NCI-H510A (cell line): ENCODE results near the gene DPH7.
"Not testable (repeated sequence)": the region's sequence is repeated elsewhere in the genome, so short reads cannot be mapped to it uniquely, and the experiment has no call there.

Source experiments
- DNase-seq: peaks from one replicate; lab custom pipeline; 2025; lab: John Stamatoyannopoulos, UW

DPH7 gene

DNA sequence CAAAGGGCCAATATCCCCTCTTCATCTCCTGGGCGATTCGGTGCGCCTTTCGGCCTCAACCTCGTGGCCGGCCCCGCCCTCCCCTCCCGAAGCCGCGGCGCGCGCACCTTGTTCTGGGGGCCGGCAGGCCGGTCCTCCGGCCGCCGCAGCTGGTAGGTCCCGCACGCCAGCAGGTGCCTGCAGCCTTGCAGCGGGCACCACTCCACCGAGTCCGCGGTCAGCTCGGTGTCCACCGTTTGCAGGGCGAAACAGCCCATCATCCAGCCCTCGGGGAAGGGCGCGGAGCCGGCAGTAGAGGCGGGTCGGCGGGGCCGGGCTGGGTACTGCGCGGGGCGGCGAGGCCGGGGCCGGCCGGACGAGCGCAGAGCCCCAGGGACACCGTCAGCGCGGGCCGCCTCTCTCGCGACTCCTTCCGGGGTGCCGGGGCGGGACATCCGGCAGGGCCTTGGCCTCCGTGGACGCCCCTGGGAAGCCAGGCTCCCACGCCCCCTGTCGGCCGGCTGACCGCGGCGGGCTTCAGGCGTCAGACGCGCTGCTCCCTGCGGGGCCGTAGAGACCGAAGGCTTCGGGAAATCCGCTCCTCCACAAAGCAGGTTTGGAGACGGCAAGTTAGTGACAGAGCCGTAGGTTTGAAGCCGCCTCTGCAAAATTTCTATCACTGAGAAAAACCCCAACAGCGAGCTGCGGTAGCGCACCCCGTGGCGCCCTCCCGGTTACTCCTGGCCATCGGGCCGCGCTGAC lies at the start of gene DPH7:
Gene DPH7 (minus strand): TSS at position 408 of the 741 bp plus-strand sequence. CDS start 148 bp downstream, at position 260.
- DNase-seq, result peak; percentile 92

DNA sequence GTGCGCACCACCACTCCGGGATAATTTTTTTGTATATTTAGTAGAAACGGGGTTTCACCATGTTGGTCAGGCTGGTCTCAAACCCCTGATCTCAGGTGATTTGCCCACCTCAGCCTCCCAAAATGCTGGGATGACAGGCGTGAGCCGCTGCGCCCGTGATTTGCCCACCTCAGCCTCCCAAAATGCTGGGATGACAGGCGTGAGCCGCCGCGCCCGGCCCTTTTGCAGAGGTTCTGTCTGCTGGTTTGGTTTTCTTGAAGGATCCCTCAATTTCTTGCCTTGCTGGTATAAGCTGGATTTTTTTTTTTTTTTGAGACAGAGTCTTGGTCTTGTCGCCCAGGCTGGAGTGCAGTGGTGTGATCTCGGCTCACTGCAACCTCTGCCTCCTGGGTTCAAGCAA lies 48.7 kb upstream of the DPH7 start:
- DNase-seq, result not testable (repeated sequence)

DNA sequence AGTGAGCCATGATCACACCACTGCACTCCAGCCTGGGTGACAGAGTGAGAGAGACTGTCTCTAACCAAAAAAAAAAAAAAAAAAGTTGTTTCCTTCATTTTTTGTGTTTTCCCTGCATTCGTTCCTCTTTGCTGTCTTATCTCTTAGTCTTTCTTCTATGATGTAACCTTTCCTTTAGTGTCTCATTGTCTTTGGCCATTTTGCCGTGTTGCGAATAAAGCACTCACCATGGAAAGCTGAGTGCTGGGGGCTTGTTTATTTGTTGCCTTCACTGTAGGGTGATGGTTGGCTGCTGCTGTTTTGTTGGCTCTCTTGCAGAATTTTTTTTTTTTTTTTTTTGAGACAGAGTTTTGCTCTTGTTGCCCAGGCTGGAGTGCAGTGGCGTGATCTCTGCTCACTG lies 47.7 kb upstream of the DPH7 start:
- no peak for DNase-seq

DNA sequence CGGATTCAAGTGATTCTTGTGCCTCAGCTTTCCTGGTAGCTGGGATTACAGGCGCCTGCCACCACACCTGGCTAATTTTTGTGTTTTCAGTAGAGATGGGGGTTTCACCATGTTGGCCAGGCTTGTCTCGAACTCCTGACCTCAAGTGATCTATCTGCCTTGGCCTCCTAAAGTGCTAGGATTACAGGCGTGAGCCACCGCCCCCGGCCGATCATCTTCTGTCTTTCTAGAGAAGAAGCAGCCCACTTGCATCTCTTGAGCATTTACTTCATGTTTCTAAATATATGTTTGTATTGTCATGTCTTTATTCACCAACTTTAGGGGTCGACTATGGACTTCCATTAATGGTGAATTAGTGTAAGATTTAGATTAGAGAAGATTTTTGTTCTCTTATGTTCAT lies 43.5 kb upstream of the DPH7 start:
- not testable (repeated sequence) for DNase-seq

DNA sequence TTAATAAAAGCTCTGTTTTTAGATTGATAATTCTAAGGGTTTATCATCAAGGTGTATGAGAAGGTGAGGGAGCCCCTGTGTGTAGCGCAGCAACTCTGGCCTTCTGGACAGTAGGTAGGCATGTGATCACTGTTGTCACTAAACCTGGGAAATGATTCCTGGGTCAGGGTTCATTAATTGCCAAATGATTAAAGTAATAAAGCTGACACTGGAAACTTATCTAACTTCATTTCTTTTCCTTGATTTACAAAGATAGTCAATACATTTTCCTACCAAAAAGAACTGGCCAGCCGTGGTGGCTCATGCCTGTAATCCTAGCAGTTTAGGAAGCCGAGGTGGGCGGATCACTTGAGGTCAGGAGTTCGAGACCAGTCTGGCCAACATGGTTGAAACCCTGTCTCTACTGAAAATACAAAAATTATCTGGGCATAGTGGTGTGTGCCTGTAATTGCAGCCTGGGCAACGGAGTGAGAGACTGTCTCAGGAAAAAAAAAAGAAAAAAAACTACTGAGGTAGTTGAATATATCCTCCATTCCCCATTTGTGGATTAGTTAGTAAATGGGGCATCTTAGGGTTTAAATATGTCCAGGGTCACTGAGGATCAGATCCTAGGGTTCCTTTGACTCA lies 42.5 kb upstream of the DPH7 start:
- DNase-seq, result no peak

DNA sequence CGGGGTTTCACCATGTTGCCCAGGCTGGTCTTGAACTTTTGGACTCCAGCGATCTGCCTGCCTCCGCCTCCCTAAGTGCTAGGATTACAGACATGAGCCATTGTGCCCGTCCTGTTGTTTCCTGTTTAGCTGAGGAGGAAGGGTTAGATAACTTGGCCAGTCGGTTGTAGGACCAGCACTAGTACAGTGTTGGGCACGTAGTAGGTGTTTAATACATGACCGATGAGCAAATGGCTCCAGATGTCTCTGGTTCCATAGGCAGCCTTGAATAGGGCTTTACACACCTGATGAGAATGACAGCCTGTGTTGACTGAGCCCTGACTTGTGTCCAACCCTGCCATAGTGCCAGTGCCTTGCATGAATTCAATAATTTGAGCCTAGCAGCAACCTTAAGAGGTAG lies 41.9 kb upstream of the DPH7 start:
- DNase-seq, result no peak

DNA sequence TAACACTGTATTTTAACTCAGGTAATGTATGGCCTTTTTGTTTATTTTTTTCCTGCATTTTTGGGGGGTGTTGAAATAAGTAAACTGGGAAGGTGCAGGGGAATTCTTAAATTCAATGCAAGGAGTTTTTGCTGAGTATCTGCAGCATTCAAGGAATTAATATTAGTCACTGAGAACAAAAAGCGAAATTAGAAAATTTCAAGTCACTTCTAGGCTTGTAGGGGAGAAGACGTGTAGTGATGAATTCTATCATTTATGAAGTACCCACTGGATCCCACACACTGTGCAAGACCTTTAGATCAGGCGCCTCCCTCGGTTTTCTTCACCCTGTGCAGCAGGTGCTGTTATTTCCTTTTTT lies 41.3 kb upstream of the DPH7 start:
- no peak for DNase-seq

DNA sequence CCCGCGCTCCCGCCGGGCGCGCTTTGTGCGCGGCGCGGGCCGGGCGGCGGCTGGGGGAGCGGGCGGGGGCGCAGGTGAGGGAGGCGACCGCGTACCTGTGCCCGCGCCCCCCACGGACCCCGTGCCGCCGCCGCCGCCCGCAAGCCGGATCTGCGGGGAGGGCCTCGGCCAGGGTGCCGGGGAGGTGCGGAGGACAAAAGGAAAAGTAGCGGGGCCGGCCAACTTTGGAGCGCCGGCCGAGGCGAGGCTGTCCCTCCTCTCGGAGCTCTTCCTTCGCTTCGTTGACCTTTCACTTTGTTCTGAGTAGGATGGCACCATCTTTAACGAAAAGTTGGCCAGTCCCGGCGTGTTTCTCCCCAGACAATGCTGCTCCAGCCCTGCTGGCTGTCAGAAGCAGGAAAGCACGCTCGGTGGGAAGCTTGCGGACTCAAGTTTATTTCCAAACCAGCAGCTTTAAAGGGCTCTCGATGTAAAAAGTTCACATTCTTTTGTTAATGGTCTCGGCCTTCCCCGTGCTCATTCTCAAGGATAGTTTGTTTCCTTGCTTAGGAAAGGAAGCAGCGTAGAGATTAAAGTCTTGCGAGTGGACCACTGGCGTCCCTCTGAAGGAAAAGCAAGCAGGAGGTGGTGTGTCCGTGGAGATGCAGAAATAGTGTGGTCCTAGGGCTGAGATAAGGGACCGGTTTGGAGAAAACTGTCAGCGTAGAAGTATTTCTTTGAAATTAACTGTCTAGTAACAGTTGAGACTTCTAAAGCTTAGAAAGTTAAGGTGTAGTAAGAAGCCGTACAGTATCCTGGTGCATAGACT lies 40.7 kb upstream of the DPH7 start:
- no peak for DNase-seq

DNA sequence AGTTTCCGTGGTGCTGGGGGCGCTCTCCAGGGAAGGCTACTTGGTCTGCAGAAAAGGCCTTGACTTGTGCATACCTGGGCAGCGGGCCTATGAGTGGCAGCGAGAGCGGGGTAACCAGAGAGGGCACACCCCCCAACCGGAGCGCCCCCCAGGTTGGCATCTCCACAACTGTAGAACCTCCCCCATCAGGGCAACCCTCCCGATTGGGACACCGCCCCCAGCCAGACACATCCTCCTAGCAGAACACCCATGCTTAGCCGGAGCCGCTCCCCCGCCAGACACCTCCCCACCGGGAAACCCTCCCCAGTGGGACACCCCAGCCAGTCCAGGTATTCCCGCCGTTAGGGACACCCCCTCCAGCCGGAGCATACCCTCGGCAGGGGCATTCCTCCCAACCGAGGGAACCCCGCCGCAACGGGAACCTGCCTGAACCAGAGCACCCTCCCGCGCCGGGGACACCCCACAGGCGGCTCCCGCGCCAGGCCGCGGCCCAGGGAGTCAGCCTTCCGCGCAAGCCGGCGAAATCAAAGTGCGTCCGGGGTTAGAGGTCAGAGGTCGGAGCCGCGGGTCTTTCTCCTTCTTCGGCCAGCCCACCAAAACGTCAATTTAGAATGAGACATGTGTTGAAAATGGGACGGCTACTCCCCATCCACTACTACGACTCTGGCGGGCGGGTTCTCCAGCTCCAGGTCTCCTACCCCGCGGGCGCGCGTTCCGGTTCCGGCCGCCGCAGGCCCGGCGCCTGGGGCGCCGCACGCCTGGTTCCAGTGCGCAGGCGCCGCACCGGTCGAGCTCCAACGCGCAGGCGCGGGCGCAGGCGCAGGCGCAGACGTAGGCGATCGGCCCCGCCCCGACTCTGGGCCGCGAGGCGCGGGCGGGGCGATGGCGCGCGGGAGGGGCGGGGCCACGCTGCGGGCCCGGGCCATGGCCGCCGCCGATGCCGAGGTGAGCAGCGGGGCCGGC lies 39.7 kb upstream of the DPH7 start, which contains the start of gene EHMT1:
Gene EHMT1 (plus strand): TSS at position 901 of the 963 bp plus-strand sequence. CDS start 24 bp downstream, at position 925.
- peak; percentile 50 for DNase-seq

DNA sequence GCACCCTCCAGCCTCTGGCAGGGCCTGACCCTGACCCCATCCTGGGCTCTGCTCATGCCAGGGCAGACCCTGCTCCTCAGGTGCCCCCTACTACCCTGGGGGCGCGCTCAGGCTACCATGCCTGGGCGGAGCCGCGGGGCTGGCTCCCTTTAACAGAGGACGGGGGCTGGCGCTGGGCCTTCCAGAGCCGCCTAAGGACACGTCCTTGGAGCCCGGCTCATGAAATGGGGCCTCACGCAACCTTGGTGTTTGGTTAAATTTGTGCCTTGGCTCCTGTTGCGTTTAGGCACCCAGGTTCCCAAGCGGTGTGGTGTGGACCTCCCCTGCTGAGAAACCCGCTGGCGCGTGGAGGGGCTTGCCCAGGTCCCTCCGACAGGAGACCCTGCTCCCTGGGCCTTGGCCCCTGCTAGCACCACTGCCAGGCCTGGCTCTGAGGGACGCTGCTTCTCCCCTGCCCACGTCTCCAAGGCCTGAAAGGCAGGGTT lies 36.7 kb upstream of the DPH7 start:
- DNase-seq, result no peak

DNA sequence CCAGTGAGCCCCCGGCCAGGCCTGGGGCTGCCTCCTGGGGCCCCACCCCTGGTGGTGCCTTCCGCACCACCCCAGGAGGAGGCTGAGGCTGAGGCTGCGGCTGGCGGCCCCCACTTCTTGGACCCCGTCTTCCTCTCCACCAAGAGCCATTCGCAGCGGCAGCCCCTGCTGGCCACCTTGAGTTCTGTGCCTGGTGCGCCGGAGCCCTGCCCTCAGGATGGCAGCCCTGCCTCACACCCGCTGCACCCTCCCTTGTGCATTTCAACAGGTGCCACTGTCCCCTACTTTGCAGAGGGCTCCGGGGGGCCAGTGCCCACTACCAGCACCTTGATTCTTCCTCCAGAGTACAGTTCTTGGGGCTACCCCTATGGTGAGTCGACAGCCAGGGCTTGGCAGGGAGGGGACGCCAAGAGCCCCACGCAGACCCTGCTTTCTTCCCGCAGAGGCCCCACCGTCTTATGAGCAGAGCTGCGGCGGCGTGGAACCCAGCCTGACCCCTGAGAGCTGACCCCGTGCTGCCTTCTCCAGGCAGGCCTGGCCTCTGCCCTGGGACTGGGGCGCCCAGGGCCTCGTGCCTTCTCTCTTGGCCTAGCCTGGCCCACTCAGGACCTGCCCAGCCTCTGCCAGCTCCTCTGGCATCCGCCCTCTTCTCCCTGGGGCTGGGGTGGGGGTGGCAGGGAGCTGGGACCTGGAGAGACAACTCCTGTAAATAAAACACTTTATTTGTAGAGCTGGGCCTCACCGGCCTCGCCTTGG lies 36.1 kb upstream of the DPH7 start:
- DNase-seq, result no peak

DNA sequence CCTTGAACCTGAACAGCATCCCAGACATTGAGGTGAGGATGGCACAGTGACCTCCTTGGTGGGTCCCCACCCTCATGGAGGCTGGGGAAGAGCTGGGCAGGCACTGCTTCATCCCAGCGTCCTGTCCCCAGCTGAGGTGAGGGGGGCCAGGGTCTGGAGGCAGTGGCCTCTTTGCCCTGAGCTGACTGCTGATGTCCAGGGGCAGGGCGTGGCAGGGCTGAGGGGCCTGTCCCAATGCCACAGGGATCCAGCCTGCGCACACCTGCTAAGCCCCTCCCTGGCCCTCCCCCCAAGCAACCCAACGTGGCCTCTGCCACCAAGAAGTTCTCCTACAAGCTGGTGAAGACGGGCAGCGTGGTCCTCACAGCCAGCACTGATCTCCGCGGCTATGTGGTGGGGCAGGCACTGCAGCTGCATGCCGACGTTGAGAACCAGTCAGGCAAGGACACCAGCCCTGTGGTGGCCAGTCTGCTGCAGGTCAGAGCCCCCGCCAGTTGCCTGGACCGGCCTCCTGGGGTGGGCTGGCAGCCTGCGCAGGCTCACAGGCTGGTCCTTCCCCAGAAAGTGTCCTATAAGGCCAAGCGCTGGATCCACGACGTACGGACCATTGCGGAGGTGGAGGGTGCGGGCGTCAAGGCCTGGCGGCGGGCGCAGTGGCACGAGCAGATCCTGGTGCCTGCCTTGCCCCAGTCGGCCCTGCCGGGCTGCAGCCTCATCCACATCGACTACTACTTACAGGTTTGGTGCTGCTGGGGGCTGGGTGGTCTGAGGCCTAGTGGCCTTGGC lies 35.2 kb upstream of the DPH7 start:
- DNase-seq, result no peak

DNA sequence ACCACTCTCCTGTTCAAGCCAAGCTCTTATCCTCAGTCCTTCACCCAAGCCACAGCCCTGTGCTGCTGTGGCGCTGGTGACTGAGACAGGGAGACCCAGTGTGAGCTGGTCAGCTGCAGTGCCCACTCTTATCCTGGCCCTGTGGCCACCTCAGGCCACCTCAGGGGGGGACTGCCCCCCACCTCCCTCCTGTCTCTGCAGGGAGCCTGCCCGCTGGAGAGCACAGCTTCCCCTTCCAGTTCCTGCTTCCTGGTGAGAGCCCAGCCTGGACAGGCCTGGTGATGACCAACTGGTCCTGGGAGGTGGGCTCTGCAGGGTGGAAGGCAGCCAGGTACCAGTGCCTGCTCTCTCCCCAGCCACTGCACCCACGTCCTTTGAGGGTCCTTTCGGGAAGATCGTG lies 34.5 kb upstream of the DPH7 start:
- no peak for DNase-seq

DNA sequence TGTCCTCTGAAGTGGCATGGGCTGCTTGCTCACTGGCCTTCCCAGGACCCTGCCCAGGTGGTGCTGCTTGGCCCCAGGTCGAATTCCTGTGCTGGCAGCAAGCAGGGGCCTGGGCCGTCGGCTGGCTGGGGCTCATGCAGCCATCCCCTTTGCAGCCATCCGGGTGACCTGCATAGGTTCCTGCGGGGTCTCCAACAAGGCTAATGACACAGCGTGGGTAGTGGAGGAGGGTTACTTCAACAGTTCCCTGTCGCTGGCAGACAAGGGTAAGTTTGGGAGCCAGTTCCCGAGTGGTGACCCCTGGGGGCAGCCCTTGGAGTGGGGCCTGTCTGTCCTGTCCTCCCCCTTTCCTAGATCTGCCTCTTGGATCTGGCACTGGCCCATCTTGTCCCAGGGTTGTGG lies 34.0 kb upstream of the DPH7 start:
- DNase-seq, result no peak

DNA sequence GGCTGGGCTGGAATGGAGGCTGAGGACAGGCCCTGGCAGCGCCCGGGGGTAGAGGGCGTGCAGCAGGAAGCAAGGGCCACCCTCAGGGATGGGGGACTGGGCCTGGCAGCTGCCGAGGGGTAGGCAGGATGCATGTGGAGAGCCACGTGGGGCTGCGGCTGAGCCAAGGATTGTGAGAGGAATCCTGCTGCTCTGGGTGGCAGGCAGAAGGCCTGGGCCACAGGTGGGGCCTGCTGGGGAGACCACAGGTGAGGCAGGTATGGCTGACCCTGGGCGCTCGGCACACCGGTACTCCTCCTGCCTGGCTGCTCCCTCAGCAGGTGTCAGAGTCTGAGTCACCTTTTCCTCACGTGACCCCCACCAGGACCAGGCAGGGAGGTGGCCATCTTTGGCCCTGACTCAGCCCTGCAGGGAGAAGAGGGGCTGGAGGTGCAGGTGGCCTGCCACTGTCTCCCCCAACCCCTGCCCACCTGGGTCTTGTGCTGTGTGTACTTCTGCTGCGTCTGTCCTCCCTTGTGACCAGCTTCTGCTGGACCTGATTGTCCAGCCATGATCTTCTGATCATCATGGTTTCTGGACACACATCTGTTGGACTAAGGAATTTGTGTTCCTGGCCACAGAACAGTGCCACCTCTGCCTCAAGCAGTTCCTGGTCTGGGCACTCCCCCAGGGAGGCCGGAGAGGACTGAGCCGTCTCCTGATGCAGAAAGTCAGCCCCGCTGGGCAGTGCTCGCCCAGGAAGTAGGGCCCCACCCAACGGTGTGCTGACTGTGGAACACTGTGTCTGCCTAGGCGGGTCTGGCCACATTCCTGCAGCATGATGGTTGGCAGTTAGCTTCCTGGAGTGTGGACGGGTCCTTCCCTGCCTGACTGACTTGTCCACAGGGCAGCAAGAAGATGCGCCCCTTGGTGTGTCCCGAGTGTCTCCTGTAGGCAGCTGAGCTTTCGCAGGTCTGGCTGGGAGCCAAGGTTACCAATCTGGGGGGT lies 33.2 kb upstream of the DPH7 start:
- DNase-seq, result peak; percentile 82

DNA sequence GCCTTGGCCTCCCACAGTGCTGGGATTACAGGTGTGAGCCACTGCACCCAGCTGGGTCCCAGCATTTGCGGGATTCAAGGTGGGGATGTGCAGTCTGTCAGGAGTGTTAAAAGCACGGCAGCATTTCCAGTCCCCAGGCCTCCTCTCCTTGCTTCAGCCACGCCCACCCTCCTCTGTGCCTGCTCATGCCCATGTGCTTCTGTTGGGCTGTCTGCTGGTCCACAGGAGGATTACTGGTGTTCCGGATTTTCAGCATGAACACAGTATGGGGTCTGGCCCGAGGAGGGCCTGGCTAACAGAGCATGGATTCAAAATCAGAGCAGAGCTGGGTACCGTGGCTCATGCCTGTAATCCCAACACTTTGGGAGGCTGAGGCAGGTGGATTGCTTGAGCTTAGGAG lies 32.2 kb upstream of the DPH7 start:
- DNase-seq, result no peak

DNA sequence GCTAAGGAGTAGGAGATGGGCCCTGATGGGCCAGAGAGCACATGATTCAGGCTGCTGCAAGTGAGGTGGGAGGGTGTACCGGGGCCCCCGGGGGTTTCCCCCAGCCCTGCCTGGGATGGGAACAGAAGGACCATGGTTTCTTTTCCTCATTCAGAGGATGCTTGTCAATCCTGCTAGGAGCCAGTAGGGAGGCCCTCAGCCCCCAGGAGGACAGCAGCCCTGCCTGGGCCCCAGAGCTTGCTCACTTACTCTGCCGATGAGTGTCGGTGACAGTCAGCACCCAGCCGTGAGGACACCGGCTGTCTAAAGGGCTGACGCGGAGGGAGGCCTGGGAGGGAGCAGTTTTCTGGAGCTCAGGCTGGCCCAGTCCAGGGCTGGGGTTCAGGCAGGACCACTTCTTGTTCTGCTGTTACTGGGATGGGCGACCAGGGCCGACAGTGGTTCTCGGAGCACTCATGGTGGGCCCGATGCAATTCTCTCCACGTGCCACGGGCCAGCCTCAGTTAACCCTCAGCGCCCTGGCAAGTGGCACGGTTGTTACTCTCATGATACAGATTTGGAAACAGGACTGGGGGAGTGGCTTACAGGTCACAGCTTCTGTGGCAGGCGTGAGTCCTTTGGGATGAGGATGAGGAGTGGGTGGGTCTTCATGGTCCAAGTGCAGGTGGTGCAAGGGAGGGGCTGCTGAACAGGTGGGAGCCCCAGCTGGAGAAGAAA lies 28.6 kb upstream of the DPH7 start:
- no peak for DNase-seq

DNA sequence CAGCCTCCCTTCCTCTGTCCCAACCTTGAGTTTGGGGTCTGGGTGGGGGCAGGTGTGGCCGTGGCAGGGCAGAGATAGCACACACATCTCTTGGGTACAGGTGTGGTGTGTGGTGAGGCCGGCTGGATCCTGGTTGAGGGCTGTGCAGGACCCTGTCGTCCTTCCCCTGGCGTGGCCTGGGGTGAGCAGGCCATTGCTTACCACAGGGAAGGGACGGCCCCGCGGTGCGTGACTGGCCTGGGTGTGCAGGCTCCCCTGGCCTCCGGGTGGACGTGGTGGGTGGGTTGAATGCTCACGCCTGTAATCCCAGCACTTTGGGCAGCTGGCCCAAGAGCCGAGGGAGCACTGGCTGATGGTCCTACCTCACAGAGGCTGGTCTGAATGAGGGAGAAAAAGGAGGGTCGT lies 28.0 kb upstream of the DPH7 start:
- no peak for DNase-seq
